GM19043 (cell line): ENCODE data around the gene SAA2.
"Not testable (repeated sequence)": the region's sequence is repeated elsewhere in the genome, so short reads cannot be mapped to it uniquely, and the experiment has no call there.

Source experiments
- ATAC-seq: cut with Tn5 transposase; IDR thresholded peaks from one replicate; pipeline ENCODE4 v1.9.1; 2021; ENCODE audit warnings: low read depth; ENCODE audit not compliant: unreplicated experiment

Gene SAA2

DNA sequence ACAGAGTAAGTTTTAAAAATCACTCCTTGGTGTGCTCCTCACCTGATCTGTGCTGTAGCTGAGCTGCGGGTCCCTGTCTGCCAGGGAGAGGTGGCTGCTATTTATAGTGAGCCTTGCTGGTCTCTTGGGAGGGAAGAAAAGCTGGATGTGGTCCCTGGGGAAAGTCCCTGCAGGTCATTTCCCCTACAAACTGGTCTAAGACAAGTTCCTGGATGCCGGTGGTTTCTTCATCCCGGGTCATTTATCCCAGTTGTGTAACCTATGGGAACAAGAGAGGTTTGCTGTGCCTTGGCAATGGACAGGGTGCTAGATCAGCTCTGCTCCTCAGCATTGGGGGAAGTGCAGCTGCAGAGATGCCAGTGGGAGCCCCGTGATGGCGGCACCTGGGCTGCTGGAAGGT, at the start of gene SAA2:
Gene SAA2 (minus strand): TSS at position 108 of the 400 bp plus-strand sequence. CDS start 657 bp downstream, outside the sequence.
- no peak for ATAC-seq

DNA sequence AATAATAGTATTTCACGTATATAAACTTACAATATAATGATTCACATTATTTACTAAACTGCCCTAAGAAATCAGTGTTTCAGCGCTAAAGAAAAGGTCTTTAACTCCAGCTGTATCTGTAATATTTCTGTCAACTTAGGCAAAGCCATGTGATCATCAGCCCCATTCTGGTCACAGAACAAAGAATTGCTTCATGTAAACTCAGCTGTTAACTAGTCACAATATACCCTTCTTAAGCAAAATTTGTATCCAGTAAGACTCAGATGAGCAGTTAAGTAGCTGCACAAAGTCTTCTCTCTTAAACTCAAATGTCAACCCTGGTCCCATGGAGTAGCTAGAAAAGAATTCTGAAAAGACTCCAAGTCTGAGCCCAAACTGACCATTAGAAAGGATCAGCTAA, 46.8 kb upstream of the SAA2 start:
- ATAC-seq = no peak

DNA sequence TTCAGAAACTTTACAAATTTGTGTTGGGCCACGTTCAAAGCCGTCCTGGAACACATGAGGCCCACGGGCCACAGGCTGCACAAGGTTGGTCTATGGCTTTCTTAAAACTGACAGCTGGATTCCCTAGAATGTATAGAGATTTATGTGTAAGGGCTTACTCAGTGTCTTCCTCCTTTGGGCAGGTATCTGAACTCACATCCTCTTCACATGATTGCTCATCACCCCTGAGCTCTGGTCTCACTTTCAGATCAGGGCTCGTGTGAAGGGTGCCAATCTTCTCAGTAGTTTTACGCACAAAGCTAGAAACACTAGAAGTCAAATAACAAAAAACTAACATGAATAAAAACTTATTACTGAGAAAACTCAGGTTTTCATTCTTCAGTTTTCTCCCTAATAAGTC, 46.4 kb upstream of the SAA2 start:
- peak; percentile 85 for ATAC-seq

DNA sequence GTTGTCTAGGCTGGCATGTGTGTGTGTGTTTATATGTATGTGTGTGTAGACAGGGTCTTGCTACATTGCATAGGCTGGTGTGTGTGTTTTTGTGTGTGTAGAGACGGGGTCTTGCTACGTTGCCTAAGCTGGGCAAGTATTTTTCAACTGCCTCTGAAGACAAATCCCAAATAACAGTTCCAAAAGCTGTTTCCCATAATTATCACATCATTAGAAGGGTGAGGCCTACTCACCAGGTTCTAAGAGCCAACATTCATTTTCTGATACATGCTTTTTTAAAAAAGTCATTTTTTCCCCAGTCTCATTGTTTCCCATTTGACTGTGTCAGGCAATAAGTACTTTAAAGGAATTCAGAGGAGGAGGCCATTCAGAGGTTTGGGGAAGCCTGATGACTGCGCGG, 40.4 kb upstream of the SAA2 start:
- no peak for ATAC-seq

DNA sequence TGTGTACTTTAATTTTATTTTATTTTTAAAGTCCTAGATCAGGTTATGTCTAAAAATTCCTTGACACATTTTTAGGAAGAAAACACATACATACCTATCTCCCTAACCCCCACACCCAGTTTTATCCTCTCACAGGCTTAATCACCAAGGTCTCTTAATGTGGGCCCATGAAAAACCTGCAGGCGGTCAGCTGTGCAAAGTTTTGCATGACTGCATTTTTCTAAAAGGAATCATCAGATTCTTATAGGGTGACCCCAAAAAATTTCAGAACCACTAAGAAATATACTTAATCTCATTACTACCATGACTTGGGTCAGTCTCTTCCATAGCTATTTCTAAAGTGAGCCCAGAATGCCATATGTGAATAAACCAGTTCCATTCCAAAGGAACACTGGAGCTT, 37.4 kb upstream of the SAA2 start:
- ATAC-seq = no peak

DNA sequence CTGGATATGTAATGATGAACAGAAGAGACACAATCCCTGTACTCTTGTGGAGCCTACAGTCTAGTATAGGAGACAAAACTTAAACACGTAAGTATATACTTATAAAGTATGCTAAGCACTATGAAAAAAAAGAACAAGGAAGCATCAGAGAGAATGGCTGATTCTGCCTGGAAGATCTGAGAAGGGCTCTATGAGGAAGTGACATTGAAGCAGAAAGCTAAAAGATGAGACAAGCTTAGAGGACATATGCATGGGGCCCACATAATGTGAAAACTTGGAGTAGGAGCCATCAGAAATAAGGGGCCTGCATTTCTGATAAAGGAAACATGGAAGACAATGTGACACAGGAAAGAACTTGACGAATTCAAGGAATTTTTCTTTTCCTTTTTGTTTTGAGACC, 34.2 kb upstream of the SAA2 start:
- ATAC-seq = no peak

DNA sequence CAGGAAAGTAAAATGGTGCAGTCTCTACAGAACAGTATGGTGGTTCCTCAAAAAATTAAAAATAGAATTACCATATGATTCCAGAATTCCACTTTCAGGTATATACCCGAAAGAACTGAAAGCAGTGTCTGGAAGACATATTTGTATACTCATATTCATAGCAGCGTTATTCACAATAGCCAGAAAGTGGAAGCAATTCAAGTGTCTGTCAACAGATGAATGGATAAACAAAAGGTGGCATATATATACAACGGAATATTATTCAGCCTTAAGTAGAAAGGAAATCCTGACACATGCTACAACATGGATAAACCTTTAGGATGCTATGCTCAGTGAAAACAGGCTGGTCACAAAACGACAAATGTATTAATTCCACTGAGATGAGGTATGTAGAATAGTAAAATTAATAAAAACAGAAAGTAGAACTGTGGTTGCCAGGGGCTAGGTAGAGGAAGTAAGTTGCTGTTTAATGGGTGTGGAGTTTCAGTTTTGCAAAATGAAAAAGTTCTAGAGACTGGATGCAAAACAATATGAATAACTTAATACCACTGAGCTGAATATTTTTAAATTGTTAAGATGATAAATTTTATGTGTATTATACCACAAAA, 32.1 kb upstream of the SAA2 start:
- ATAC-seq = peak; percentile 81

DNA sequence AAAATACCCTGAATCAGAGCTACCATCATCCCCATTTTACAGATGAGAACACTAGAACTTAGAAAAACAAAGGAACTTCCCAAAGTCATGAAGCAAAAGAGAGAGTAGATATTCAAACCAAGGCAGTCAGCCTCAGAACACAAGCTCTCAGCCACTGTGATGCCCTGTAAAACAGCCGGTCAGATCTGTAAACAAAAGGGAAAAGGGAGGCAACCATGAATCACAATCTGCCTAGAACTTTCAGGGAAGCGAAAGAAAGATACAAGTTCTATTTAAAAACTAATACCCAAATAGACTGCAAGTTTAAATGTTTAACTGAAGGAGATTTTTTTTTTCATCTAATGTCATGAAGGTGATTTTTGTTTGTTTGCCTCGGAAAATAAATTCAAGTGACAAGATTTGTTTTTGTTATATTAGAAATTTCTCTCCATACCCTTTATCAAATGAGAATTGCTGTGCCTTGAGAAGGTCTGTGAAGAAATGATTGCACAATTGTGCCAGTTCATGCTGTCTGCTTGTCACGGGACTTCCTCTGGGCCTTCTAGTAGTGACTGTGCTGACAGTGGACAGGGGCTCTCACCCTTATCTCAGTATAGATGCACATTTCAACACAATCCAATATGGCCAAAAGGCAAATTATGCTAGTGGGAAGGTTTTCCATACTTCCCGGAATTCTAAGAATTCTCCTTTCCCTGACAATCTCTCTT, 29.2 kb upstream of the SAA2 start:
- ATAC-seq = no peak

DNA sequence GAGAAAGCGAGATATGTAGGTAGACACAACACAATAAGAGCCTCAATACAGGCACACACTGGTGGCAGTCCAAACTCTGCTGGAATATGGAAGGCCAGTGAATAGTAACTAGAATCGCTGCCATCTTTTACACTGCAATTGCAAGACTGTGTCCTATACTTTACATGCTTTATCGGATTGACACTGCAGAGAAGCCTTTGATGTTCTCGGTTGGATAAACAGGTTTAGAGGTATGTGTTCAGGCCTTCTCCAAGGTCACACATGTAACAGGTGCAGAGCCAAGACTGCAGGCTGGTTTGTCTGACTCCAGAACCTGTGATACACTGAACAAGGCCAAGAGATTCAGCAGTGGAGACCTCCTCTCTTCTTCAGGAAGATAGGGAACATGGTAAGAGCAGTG, 22.7 kb upstream of the SAA2 start:
- no peak for ATAC-seq

DNA sequence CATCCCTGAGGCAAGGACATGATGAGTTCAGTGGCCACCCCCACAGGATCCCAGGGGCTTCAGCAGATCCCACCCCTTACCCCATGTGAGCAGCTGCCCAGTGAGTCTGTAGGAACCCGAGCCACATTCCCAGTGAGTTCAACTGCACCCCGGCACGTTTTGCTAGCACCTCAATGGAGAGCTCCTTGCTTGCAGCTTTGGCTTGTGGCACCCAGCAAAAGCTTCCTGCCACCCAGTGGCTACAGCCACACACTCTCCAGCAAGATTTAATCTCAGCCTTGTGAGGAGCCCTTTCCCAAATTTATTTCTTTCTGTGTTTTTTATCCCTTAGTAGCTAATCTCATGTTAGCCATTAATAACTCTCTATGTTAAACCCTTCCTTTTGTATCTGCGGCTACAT, 21.6 kb upstream of the SAA2 start:
- no peak for ATAC-seq

DNA sequence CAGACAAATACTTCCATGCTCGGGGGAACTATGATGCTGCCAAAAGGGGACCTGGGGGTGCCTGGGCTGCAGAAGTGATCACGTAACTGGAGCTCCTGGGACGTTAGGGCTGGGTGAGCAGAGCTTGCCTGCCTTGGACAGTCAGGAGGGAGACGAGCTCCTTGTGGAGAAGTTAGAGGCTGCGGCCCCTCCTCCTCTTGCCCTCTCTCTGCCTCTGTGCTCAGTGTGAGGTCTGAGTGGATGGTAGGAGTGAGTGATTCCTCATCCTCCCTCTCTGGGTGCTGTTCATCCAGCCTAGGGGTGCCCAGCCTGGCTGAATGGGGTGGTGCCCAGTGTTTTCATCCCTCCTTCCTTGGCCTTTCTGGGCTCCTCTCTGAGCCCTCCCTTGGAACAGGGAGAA, 20.8 kb upstream of the SAA2 start:
- not testable (repeated sequence) for ATAC-seq

DNA sequence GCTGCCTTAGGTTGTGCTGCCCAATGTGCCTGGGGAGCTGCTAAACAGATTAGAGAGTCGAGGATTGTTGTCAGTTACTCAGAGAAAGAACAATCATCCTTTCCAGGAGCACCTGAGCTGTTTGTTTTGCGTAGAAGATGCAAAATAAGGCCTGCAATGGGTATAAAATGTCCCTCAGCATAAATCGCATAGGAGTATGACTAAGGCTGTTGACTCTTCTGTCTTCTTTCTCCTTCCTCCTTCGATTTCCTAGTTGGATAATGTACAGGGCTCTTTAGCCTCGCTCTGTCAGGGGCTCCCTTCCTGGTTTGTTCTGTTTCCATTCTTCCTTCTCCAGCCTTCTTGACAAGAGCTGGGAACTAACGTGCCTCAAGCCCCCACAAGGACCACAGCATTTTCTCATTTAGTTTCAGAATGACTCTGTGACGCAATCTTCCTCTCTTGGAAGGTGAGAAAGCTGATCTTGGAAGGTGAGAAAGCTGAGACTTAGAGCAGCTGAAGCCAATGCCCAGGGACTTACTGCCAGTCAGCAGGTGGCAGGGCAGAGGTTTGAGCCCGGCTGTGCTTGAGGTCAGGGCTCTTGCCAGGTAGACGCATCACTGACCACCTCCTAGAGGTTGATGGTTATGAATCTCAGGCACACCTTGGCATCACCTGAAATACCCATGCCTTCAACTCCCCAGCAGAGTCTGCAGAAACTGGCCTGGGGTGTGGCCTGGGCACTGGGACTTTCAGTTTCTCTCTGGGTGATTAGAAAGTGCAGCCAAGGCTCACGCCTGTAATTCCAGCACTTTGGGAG, 19.1 kb upstream of the SAA2 start:
- ATAC-seq = peak; percentile 50

DNA sequence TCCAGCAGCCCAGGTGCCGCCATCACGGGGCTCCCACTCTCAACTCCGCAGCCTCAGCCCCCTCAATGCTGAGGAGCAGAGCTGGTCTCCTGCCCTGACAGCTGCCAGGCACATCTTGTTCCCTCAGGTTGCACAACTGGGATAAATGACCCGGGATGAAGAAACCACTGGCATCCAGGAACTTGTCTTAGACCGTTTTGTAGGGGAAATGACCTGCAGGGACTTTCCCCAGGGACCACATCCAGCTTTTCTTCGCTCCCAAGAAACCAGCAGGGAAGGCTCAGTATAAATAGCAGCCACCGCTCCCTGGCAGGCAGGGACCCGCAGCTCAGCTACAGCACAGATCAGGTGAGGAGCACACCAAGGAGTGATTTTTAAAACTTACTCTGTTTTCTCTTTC, 17.5 kb upstream of the SAA2 start, which contains the start of gene SAA1:
Gene SAA1 (plus strand): TSS at position 316 of the 400 bp plus-strand sequence. CDS start 624 bp downstream, outside the sequence.
- no peak for ATAC-seq

DNA sequence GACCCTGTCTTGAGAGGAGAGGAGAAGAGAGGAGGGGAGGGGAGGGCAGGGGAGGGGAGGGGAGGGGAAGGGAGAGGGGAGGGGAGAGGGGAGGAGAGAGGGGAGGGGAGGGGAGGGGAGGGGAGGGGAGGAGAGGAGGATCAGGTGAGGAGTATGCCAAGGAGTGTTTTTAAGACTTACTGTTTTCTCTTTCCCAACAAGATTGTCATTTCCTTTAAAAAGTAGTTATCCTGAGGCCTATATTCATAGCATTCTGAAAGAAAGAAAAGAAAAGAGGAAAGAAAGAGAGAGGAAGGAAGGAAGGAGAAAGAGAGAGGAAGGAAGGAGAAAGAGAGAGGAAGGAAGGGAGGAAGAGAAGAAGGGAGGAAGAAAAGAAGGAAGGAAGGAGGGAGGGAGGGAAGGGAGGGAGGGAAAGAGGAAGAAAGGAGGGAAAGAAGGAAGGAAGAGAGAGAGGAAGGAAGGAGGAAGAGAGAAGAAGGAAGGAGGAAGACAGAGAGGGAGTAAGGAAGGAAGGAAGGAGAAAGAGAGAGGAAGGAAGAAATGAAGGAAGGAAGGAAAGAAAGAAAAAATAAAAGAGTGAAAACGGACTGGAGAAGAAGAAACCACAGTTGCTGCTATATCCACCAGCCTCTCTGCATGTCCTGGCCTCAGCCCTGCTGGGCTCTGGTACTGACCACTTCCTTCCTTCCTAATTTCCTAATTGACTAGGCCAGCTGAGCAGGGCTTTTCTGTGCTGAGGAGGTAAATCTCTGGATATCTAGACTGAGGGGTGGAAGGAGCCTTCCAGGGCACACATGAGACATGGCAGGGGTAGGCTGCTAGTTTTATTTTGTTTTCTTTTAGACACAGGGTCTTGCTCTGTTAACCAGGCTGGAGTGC, 16.4 kb upstream of the SAA2 start:
- no peak for ATAC-seq

DNA sequence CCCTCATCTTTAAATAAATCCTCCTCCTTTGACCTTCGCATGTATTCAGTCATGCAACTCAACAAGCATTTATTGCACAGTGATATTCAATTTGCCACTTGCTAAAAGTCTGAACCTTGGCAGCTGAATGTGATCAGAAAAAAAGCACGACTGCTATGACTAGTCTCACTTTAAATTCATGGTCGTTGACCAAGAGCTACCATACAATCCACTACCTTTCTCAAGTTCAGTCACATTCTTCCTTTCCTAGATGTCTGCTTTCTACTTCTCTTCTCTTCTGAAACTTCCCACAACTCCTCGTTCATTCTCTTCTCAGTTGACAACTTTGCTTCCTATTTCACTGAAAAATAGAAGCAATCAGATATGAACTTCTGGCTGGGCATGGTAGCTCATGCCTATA, 15.6 kb upstream of the SAA2 start:
- ATAC-seq = peak; percentile 40

DNA sequence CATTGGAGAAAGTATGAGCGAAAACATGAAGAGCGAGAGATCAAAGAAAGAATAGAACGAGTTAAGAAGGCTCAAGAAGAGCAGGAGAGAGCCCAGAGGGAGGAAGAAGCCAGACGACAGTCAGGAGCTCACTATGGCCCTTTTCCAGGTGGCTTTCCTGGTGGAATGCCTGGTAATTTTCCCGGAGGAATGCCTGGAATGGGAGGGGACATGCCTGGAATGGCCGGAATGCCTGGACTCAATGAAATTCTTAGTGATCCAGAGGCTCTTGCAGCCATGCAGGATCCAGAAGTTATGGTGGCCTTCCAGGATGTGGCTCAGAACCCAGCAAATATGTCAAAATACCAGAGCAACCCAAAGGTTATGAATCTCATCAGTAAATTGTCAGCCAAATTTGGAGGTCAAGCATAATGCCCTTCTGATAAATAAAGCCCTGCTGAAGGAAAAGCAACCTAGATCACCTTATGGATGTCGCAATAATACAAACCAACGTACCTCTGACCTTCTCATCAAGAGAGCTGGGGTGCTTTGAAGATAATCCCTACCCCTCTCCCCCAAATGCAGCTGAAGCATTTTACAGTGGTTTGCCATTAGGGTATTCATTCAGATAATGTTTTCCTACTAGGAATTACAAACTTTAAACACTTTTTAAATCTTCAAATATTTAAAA, 14.3 kb upstream of the SAA2 start:
- ATAC-seq = not testable (repeated sequence)

DNA sequence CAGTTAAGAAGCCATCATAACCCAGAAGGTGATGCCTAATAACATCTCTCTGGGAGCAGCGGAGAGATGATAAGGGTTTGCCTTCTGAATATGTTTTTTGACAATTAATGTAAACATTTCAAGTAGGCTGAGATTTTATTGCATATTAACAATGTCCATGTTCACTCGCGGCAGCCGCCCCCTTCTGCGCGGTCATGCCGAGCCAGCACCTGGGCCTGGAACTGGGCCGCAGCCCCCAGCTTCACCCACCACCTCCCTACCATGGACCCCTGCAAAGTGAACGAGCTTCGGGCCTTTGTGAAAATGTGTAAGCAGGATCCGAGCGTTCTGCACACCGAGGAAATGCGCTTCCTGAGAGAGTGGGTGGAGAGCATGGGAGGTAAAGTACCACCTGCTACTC, 13.3 kb upstream of the SAA2 start:
- ATAC-seq = no peak

DNA sequence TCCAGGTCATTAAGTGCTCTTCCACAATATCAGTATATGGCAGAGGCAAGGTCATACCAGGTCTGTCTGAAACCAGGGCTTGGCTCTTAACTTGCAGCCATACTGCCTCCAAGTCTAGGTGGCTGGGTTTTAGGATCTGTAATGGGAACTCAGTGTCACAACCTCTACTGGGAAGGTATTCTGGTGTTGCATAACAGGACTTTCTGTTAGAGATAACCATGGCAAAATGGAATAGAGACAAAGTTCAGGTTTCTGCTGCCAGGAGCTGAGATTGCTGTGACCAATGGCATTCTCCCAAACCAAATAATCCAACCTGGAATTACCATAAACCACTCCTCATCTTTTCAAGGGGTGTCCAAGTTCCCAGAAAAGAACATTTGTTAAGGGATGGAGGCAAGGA, 10.8 kb upstream of the SAA2 start:
- no peak for ATAC-seq

DNA sequence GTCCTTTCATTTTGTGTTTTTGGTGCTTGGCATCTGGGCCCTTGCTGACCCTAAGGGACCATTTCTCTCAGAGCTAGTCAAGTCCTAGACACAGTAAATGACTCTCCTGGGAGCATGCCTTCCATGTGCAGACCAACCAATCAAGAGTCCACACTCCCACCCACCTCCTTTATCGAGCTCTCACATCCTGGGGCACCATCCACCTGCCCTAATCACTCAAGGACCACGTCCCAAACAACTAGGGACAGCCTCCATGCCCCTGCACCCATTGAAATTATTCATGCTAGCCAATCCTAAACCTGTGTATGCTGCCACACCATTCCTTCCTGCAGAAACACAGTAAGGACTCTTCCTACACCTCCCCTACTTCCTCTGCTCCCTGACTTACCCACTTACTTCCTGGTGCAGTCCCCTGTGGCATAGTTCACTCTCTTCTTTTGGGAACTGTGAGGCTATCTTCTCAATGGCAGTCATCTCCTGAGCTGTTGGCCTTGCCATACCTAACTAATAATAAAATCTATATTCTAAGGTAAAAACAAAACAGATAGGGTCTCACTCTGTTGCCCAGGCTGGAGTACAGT, 6.4 kb upstream of the SAA2 start:
- ATAC-seq = no peak
